Endothelial cell of umbilical vein (primary cell): Measurements from ENCODE around the gene RNF121. TPM values are rescaled to one million over a fixed set of nuclear protein-coding genes. Genes with fewer than 3 reads are reported as not detected.

ENCODE experiments used
- BruUV-seq: library from RNA; stranded (reverse); fragments of 400-500 nt; replicated peaks from 2 replicates; lab custom pipeline; 2021; lab: Mats Ljungman, UMichigan
- CTCF ChIA-PET: fragments of 300-600, 350-600 bp; sonication (Branson Sonifier 250); formaldehyde crosslinking; loops from one replicate; lab custom pipeline; 2021; ENCODE audit warnings: antibody characterized with exemption, inconsistent platforms; lab: Charles Lee
- POLR2A ChIA-PET: fragments of 300-600, 350-600 bp; sonication (Branson Sonifier 250); formaldehyde crosslinking; loops from one replicate; lab custom pipeline; 2021; ENCODE audit warnings: antibody characterized with exemption, inconsistent platforms; lab: Charles Lee
- DNase-seq: peaks from one replicate; pipeline ENCODE4 v3.0.0-alpha.2; 2011; ENCODE audit warnings: low read depth, low spot score
- FAIRE-seq: peaks from 2 replicates; lab custom pipeline; 2011; peaks lifted over from hg19 to GRCh38; lab: Jason Lieb, UNC
- H2AFZ ChIP-seq: 2 replicates; pipeline ENCODE4 v1.6.0; 2012; ENCODE audit warnings: low read depth, low read length, control low read depth, inconsistent platforms
- H3K27ac ChIP-seq: 2 replicates; pipeline ENCODE4 v1.5.1; 2011; ENCODE audit warnings: low read depth, mild to moderate bottlenecking, control low read depth, low read length, moderate library complexity; ENCODE audit not compliant: insufficient read depth
- H3K27me3 ChIP-seq, 2 experiments: 2 replicates each; pipeline versions ENCODE4 v1.6.0 to v1.6.1; 2011; ENCODE audit warnings: low read length in 2 of 2, mixed read lengths in 1 of 2; ENCODE audit not compliant: control insufficient read depth in 2 of 2, insufficient read depth in 2 of 2
- H3K36me3 ChIP-seq, 2 experiments: 2 replicates in 1 of 2; 3 replicates in 1 of 2; pipeline ENCODE4 v1.5.1; 2011; ENCODE audit warnings: low read length in 2 of 2, mild to moderate bottlenecking in 1 of 2, moderate library complexity in 1 of 2; ENCODE audit not compliant: control insufficient read depth in 2 of 2, insufficient read depth in 2 of 2; ENCODE audit errors: extremely low read depth in 1 of 2
- H3K4me1 ChIP-seq: 3 replicates; pipeline ENCODE4 v1.5.1; 2011; ENCODE audit warnings: mild to moderate bottlenecking, low read length; ENCODE audit not compliant: control insufficient read depth, insufficient read depth; ENCODE audit errors: extremely low read depth
- H3K4me2 ChIP-seq: 2 replicates; pipeline ENCODE4 v1.6.1; 2011; ENCODE audit warnings: low read length, control low read depth, mixed read lengths; ENCODE audit not compliant: insufficient read depth
- H3K4me3 ChIP-seq, 3 experiments: fragments of 200-600 bp in 1 of 3; sonication (generic), shearing (Covaris generic) in 1 of 3; replicated peaks in 1 of 3; 2 replicates each; pipeline ENCODE4 v1.5.1; 2011 to 2016; ENCODE audit warnings: control low read depth in 3 of 3, low read length in 3 of 3, mild to moderate bottlenecking in 2 of 3, inconsistent platforms in 1 of 3, low read depth in 1 of 3, moderate library complexity in 1 of 3; ENCODE audit not compliant: insufficient read depth in 1 of 3
- H3K79me2 ChIP-seq: 2 replicates; pipeline ENCODE4 v1.6.0; 2012; ENCODE audit warnings: low read length, inconsistent platforms; ENCODE audit not compliant: control insufficient read depth, insufficient read depth
- H3K9ac ChIP-seq: replicated peaks from 2 replicates; pipeline ENCODE3; 2011; ENCODE audit warnings: low read length, control low read depth; ENCODE audit not compliant: insufficient read depth; ENCODE audit errors: extremely low read depth
- H3K9me1 ChIP-seq: replicated peaks from 3 replicates; pipeline ENCODE4 v1.6.0; 2011; ENCODE audit warnings: mild to moderate bottlenecking, low read length; ENCODE audit not compliant: control insufficient read depth, insufficient read depth; ENCODE audit errors: extremely low read depth
- H3K9me3 ChIP-seq: replicated peaks from 2 replicates; pipeline ENCODE4 v1.5.1; 2012; ENCODE audit warnings: low read length, inconsistent platforms; ENCODE audit not compliant: control insufficient read depth, insufficient read depth
- H4K20me1 ChIP-seq: replicated peaks from 2 replicates; pipeline ENCODE3; 2011; ENCODE audit warnings: mild to moderate bottlenecking, low read length; ENCODE audit not compliant: control insufficient read depth, insufficient read depth; ENCODE audit errors: extremely low read depth
- CTCF ChIP-seq, 2 donors: IDR thresholded peaks; 1 replicate in 1 of 2; 2 replicates in 1 of 2; pipeline ENCODE4 v1.5.1; 2011; ENCODE audit warnings: low read length in 2 of 2, mild to moderate bottlenecking in 2 of 2, moderate library complexity in 2 of 2, control low read depth in 1 of 2, inconsistent platforms in 1 of 2, low read depth in 1 of 2; ENCODE audit not compliant: insufficient read depth in 1 of 2; ENCODE audit errors: extremely low read depth in 1 of 2
- EZH2 ChIP-seq: IDR thresholded peaks from 2 replicates; pipeline ENCODE4 v1.6.1; 2012; ENCODE audit warnings: borderline replicate concordance, low read depth, mild to moderate bottlenecking, moderate library complexity, low read length, inconsistent platforms; ENCODE audit not compliant: severe bottlenecking
- FOS ChIP-seq: IDR thresholded peaks from 2 replicates; pipeline ENCODE4 v1.6.1; 2011; ENCODE audit warnings: mild to moderate bottlenecking, low read length, moderate library complexity, borderline replicate concordance; ENCODE audit not compliant: insufficient read depth
- GATA2 ChIP-seq: IDR thresholded peaks from 2 replicates; pipeline ENCODE4 v1.7.0; 2011; ENCODE audit warnings: low read depth, mild to moderate bottlenecking, moderate library complexity, mixed read lengths, low read length; ENCODE audit not compliant: insufficient read length, insufficient read depth
- JUN ChIP-seq: IDR thresholded peaks from 2 replicates; pipeline ENCODE4 v1.6.1; 2011; ENCODE audit warnings: borderline replicate concordance, low read depth; ENCODE audit not compliant: insufficient read length, insufficient read depth
- MAX ChIP-seq: IDR thresholded peaks from 2 replicates; pipeline ENCODE4 v1.6.1; 2011; ENCODE audit not compliant: insufficient read depth, insufficient read length
- MYC ChIP-seq: IDR thresholded peaks from one replicate; pipeline ENCODE4 v1.6.1; 2011; ENCODE audit warnings: mild to moderate bottlenecking, low read depth, low read length
- POLR2A ChIP-seq: IDR thresholded peaks from 2 replicates; pipeline ENCODE4 v1.6.1; 2012; ENCODE audit warnings: low read depth, mild to moderate bottlenecking, control low read depth, low read length
- POLR2AphosphoS5 ChIP-seq: IDR thresholded peaks from 2 replicates; pipeline ENCODE4 v1.6.1; 2012; ENCODE audit warnings: low read depth, mild to moderate bottlenecking, control low read depth, low read length, moderate library complexity; ENCODE audit not compliant: insufficient read depth
- dilution Hi-C: fragments of 300-500 bp; cut with MboI; formaldehyde crosslinking; loops from one replicate; pipeline ENCODE4 v1.15.0; 2019; ENCODE audit warnings: low sequenced_read_pairs; ENCODE audit not compliant: extremely low pct_ligation_motif_present
- intact Hi-C: fragments of 100-400 bp; cut with micrococcal nuclease; formaldehyde crosslinking; loops from one replicate; pipeline ENCODE4 v1.10.0; 2022
- polyA plus RNA-seq, 4 experiments: library from polyadenylated mRNA; depleted of rRNA in 3 of 4; stranded (reverse) in 3 of 4; unstranded in 1 of 4; fragments of >200 nt; gene quantifications; 2 replicates each; pipeline versions ENCODE4 v1.2.1 to v1.2.3, GENCODE V29; 2011 to 2012; ENCODE audit warnings: missing spikeins in 1 of 4
- total RNA-seq: library from RNA; stranded (reverse); gene quantifications from 2 replicates; pipeline ENCODE4 v1.2.3, GENCODE V29; 2021

RNF121 gene
- total and polyA plus RNA-seq, 2 donors (not counting 3 experiments of a cell fraction or from before 2014, with no cell fraction given) = 61.4 to 99.9 TPM

DNA sequence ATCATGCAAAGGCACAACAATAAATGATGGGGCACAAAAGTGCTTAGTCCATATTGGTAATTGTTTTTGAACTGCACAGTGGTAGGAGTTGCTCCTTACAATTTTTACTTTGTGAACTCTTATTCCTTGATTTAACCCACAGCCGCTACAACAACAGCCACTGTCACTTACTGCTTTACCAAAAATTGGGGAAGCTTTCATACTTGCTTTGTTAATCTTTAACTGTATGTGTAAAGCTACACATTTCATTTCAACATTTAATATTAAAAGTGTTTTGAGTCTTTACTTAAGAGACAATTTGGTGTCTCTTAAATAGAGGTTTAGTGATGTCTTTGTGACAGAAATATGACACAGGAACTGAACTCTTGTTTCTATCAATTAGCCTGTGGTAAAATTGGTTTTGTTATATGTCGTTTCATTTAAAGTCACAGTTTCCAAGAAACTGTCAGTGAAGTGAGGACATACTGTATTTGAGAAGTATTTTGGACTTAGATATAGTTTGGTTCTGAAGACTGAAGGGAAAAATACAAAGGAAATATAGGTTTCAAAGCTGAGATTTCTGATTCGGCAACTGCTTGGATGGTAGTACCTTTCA lies 63.4 kb downstream of the RNF121 start:
- BruUV-seq = no TSS peak
- dilution Hi-C loops = no loop called here
- Histone ChIP-seq H3K9me1 (no peaks in the 10 kb centered on the region), H3K79me2 (peaks cover 24% of the 10 kb centered on the region), H3K9ac (no peak overlapping the region), H3K27me3 (no peaks in the 10 kb centered on the region), H3K4me3 (no peak overlapping the region), H3K27ac (no peak overlapping the region), H2AFZ (no peak overlapping the region), H3K4me1 (no peaks in the 10 kb centered on the region), H3K9me3 (no peaks in the 10 kb centered on the region), H3K4me2 (no peak overlapping the region), H3K36me3 (peaks cover 8 to 10% of the 10 kb centered on the region in 2 experiments), H4K20me1 (no peaks in the 10 kb centered on the region)
- ChIA-PET POLR2A (no interaction called here), CTCF (no interaction called here)
- intact Hi-C loops = no loop called here
- DNase-seq (no peak), FAIRE-seq (peak; percentile 4)
- TF ChIP-seq GATA2 = no peak
- TF ChIP-seq MYC = no peak
- no peak for TF ChIP-seq FOS
- TF ChIP-seq POLR2A = no peak
- no peak for TF ChIP-seq POLR2AphosphoS5
- TF ChIP-seq MAX = no peak
- no peak for TF ChIP-seq EZH2
- TF ChIP-seq CTCF (IDR thresholded peaks at IDR 0.05; ENCODE audit: extremely low read depth in 1 of 2, insufficient read depth in 1 of 2, low read depth in 1 of 2, low read length in 2 of 2) = no peak
- TF ChIP-seq JUN = no peak
